Measurements from ENCODE around the gene BRD4. TPM values are rescaled to one million over a fixed set of nuclear protein-coding genes. Genes with fewer than 3 reads are reported as not detected.

BRD4 gene
- total and polyA plus RNA-seq, 11 donors: 31.1 to 78.9 (median 61.8) TPM

DNA sequence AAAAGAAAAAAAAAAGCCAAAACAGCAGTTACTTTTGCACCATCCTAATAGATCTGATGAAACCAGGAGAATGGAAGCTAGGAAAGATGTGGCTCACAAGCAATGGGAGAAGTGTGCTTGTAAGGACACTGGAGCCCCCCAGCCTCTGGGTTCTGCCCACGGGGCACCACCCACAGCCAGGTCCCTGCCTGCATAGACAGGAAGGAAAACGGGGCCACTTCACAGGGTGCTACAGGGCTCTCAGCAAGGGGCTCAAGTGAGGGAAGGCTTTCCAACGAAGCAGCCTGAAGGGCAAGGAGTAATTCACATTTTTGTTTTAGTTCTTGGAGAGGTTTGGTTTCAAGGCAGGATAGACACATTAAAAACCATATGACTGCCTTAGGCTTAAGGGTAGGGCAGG, 42.7 kb downstream of the BRD4 start:
- DNase-seq (no peak), ATAC-seq (no peak)
- H3K4me3 ChIP-seq: no peak overlapping the region
- WGBS, 4 donors: 46 to 56% (median 50%) methylated on average over 3 of the region's 3 CpGs
- no peaks in the 10 kb centered on the region for H3K27me3 ChIP-seq
- peaks cover 42 to 100% (median 100%) of the 10 kb centered on the region in 12 donors for H3K4me1 ChIP-seq
- no peaks in the 10 kb centered on the region for H3K36me3 ChIP-seq
- no peaks in the 10 kb centered on the region for H3K9me3 ChIP-seq
- intact Hi-C loops (cut with DNase I): loop anchor here in 4 of 10 donors (5.0 to 10.0 kb wide), 2 partner anchors 38 to 85 kb away; partner anchors contain the start of gene AKAP8 (in 1 of the 4)
- H3K27ac ChIP-seq: no peak overlapping the region
- TF ChIP-seq POLR2A (IDR thresholded peaks at IDR 0.05): no peak
- TF ChIP-seq, protein P1, sequence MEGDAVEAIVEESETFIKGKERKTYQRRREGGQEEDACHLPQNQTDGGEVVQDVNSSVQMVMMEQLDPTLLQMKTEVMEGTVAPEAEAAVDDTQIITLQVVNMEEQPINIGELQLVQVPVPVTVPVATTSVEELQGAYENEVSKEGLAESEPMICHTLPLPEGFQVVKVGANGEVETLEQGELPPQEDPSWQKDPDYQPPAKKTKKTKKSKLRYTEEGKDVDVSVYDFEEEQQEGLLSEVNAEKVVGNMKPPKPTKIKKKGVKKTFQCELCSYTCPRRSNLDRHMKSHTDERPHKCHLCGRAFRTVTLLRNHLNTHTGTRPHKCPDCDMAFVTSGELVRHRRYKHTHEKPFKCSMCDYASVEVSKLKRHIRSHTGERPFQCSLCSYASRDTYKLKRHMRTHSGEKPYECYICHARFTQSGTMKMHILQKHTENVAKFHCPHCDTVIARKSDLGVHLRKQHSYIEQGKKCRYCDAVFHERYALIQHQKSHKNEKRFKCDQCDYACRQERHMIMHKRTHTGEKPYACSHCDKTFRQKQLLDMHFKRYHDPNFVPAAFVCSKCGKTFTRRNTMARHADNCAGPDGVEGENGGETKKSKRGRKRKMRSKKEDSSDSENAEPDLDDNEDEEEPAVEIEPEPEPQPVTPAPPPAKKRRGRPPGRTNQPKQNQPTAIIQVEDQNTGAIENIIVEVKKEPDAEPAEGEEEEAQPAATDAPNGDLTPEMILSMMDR (IDR thresholded peaks at IDR 0.05): no peak

DNA sequence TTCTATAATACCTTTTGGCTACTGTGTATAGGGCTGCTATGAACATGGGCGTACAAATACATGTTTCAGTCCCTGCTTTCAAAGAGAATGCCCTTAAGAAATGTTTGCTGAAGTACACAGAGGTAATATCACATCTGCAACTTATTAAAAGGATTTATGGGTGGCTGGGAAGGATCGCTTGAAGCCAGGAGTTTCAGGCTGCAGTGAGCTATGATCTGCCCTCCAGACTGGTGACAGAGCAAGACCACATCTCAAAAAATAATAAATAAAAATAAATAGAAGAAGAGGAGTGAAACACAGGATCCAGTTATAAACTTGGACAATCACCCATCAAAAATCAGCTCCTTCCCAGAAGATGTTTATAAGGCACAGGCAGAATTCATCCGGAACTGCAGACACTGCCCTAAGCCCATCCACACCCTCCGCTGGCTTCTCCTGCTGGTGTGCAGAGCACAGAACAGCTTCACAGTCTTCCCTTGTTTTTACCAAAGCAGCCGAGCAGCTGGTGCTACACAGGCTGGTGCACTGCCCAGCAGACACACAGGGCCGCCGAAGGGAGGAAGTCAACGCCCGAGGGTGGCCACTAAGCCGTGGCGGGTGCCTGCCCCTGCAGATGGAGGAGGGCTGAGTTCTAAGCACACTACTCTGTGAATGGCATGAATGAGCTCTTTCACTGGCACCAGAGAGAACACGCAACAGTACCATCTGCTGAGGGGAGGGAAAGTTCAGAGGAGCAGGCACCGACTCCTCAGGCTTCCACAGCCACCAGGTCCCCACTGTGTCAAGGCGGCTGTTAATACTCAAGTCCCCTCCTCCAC, 44.0 kb downstream of the BRD4 start:
- Histone ChIP-seq H3K27me3 (no peaks in the 10 kb centered on the region), H3K36me3 (no peaks in the 10 kb centered on the region), H3K4me3 (peak overlapping the region in 2 of 12 donors; percentile 11 to 15), H3K27ac (peak overlapping the region in 3 of 12 donors; percentile 0 to 10 (median 8)), H3K4me1 (peaks cover 30 to 100% (median 100%) of the 10 kb centered on the region in 12 donors), H3K9me3 (no peaks in the 10 kb centered on the region)
- DNase-seq (peak in 1 of 5 donors; percentile 60), ATAC-seq (peak; percentile 25 to 55 (median 32))
- TF ChIP-seq, protein P1 (IDR thresholded peaks at IDR 0.05): no peak
- TF ChIP-seq POLR2A (IDR thresholded peaks at IDR 0.05): no peak
- WGBS, 4 donors: 30 to 53% (median 37%) methylated on average over 7 to 14 of the region's 14 CpGs
- intact Hi-C loops (cut with DNase I): loop anchor here in 2 of 10 donors (5.0 to 10.0 kb wide), 2 partner anchors 39 to 86 kb away; partner anchors contain the start of gene AKAP8 (in 1 of the 2)

DNA sequence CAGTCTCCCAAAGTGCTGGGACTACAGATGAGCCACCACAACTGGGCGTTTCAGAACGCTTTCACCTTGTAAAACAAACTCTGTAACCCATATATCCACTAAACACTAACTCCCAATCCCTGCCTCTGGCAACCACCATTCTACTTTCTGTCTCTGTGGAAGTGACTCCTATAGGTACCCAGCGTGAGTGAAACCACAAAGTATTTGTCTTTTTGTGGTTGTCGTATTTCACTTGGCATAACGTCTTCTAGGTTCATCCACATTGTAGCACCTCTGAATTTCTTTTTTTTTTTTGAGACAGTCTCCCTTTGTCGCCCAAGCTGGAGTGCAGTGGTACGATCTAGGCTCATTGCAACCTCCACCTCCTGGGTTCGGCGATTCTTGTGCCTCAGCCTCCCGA, 44.8 kb downstream of the BRD4 start:
- WGBS, 4 donors: 82 to 85% (median 84%) methylated on average over 10 of the region's 10 CpGs
- H3K4me1 ChIP-seq: peaks cover 37 to 100% (median 100%) of the 10 kb centered on the region in 12 donors
- TF ChIP-seq POLR2A (IDR thresholded peaks at IDR 0.05): no peak
- TF ChIP-seq, protein P1 (IDR thresholded peaks at IDR 0.05): no peak

DNA sequence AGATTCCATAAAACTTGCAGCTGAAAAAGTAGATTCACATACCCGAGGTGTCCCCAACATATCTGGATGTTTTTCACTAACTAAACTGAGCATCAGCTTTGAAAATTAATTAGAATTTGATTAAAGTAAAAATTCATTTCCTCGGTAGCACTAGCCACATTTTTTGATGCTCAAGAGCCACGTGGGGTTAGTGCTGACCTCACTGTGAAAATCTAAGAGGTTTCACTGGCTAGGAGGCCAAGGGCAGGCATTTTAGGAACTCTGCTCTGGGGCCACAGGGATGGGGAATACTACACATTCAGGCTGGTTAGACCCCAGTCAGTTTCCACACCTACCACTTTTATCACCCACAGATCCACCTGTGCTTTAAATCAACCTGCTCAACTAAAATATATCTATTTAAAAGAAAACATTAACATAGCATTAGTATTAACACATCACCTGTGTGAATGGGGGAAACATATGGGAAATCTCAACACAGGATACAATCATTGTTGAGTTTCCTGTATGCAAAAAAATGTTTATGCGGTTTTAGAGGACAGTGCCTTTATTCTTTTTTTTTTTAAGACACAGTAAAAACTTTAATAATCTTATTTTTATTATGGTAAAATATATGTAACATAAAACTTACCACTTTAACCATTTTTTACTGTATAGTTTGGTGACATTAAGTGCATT, 45.5 kb downstream of the BRD4 start:
- WGBS, 4 donors: 31 to 42% (median 34%) methylated on average over 4 of the region's 4 CpGs
- no peak for TF ChIP-seq POLR2A (IDR thresholded peaks at IDR 0.05)
- TF ChIP-seq, protein P1 (IDR thresholded peaks at IDR 0.05): no peak
- intact Hi-C loops (cut with DNase I): loop anchor here in 2 of 10 donors (5.0 to 10.0 kb wide), 2 partner anchors 40 to 88 kb away; partner anchors contain the start of gene AKAP8 (in 1 of the 2)
- no peak overlapping the region for H3K4me3 ChIP-seq
- DNase-seq: no peak
- no peak overlapping the region for H3K27ac ChIP-seq
- no peaks in the 10 kb centered on the region for H3K9me3 ChIP-seq
- H3K4me1 ChIP-seq: peaks cover 39 to 100% (median 100%) of the 10 kb centered on the region in 12 donors
- H3K27me3 ChIP-seq: no peaks in the 10 kb centered on the region
- no peak for ATAC-seq
- H3K36me3 ChIP-seq: no peaks in the 10 kb centered on the region

More for the DNA sequence above, 44.8 kb downstream of the BRD4 start:
- Histone ChIP-seq H3K4me3 (no peak overlapping the region), H3K36me3 (no peaks in the 10 kb centered on the region), H3K9me3 (no peaks in the 10 kb centered on the region), H3K27me3 (no peaks in the 10 kb centered on the region), H3K27ac (peak overlapping the region in 1 of 12 donors; percentile 8)
- intact Hi-C loops (cut with DNase I): loop anchor here in 2 of 10 donors (5.0 to 10.0 kb wide), 2 partner anchors 40 to 87 kb away; partner anchors contain the start of gene AKAP8 (in 1 of the 2)
- DNase-seq: no peak
- no peak for ATAC-seq
